Natural killer cell (primary cell): ENCODE data around the gene CD72. TPM values are rescaled to one million over a fixed set of nuclear protein-coding genes. Genes with fewer than 3 reads are reported as not detected.

Source experiments
- ATAC-seq, 3 donors: fragments of 150-1000 bp in 2 of 3; fragments of 200-7000 bp in 1 of 3; cut with Tn5 transposase; 1 replicate in 1 of 3; 2 replicates in 2 of 3; pipeline ENCODE4 v1.10.0; 2021; ENCODE audit warnings: mild to moderate bottlenecking in 2 of 3, moderate library complexity in 2 of 3
- DNase-seq, 2 donors: peaks; one replicate each; pipeline versions ENCODE4 v3.0.0 to v3.0.0-alpha.2; 2013 to 2021; ENCODE audit warnings: mixed read lengths in 1 of 2
- H3K27ac ChIP-seq: one replicate; pipeline ENCODE4 v1.5.1; 2013; ENCODE audit warnings: mild to moderate bottlenecking, low read length
- H3K27me3 ChIP-seq: one replicate; pipeline ENCODE4 v1.6.1; 2013; ENCODE audit warnings: low read length; ENCODE audit not compliant: control insufficient read depth, insufficient read depth
- H3K36me3 ChIP-seq: one replicate; pipeline ENCODE4 v1.6.1; 2013; ENCODE audit warnings: low read length; ENCODE audit not compliant: control insufficient read depth, insufficient read depth
- H3K4me1 ChIP-seq: one replicate; pipeline ENCODE4 v1.6.1; 2013; ENCODE audit warnings: low read length; ENCODE audit not compliant: control insufficient read depth, insufficient read depth
- H3K4me3 ChIP-seq: one replicate; pipeline ENCODE4 v1.5.1; 2013; ENCODE audit warnings: low read length
- H3K9me3 ChIP-seq: one replicate; pipeline ENCODE4 v1.6.1; 2013; ENCODE audit warnings: low read length; ENCODE audit not compliant: control insufficient read depth, insufficient read depth
- H3K27ac Mint-ChIP-seq, 2 donors: one replicate each; pipeline ENCODE4 v1.8.0; 2022; ENCODE audit warnings: mild to moderate bottlenecking in 2 of 2, mixed read lengths in 2 of 2, moderate library complexity in 1 of 2
- H3K27me3 Mint-ChIP-seq, 2 donors: one replicate each; pipeline ENCODE4 v1.8.0; 2022; ENCODE audit warnings: low read depth in 2 of 2, mixed read lengths in 2 of 2
- H3K36me3 Mint-ChIP-seq: one replicate; pipeline ENCODE4 v1.8.0; 2022; ENCODE audit warnings: mixed read lengths
- H3K4me1 Mint-ChIP-seq, 2 donors: one replicate each; pipeline ENCODE4 v1.8.0; 2022; ENCODE audit warnings: mixed read lengths in 2 of 2
- H3K4me3 Mint-ChIP-seq: one replicate; pipeline ENCODE4 v1.8.0; 2022; ENCODE audit warnings: mild to moderate bottlenecking, moderate library complexity, mixed read lengths
- H3K9me3 Mint-ChIP-seq, 2 donors: one replicate each; pipeline ENCODE4 v1.8.0; 2022; ENCODE audit warnings: mixed read lengths in 2 of 2
- CTCF ChIP-seq: fragments of 200-600 bp; IDR thresholded peaks from one replicate; pipeline ENCODE4 v1.8.0; 2022; ENCODE audit warnings: antibody characterized with exemption
- WGBS: methylation state at CpG from one replicate; pipeline ENCODE4 v1.1.7; 2013; ENCODE audit warnings: missing lambda C conversion rate; ENCODE audit not compliant: insufficient coverage; 5-methylcytosine and 5-hydroxymethylcytosine counted together
- intact Hi-C: fragments of 100-400 bp; cut with micrococcal nuclease; formaldehyde crosslinking; loops from one replicate; pipeline ENCODE4 v1.14.2; 2022
- total RNA-seq, 4 donors: library from RNA; stranded (reverse); fragments of 120-200 nt in 1 of 4; gene quantifications; one replicate each; pipeline versions ENCODE4 v1.2.3 to v1.2.4, GENCODE V29; 2013 to 2022

CD72 gene
- total RNA-seq, 3 donors from 2014 or later (not counting 1 experiment from before 2014, with no cell fraction given): 27.0 to 48.1 (median 32.3) TPM

DNA sequence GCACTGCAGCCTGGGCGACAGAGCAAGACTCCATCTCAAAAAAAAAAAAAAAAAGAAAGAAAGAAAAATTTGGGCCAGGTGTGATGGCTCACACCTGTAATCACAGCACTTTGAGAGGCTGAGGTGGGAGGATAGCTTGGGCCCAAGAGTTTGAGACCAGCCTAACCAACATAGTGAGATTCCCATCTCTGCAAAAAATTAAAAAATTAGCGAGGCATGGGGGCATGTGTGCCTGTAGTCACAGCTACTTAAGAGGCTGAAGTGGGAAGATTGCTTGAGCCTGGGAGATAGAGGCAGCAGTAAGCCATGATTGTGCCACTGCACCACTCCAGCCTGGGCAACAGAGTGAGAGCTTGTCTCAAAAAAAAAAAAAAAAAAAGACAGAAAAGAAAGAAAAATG is 35.4 kb upstream of the CD72 start:
- 100% methylated on average over 1 of the region's 2 CpGs for WGBS
- Mint-ChIP-seq H3K4me1 (peaks cover 37 to 41% of the 10 kb centered on the region in 2 donors), H3K4me3 (no peak overlapping the region), H3K27ac (peak overlapping the region in 1 of 2 donors; percentile 26), H3K27me3 (peaks cover 3 to 8% of the 10 kb centered on the region in 2 donors), H3K36me3 (peaks cover 6% of the 10 kb centered on the region), H3K9me3 (no peaks in the 10 kb centered on the region)
- no peaks in the 10 kb centered on the region for H3K27me3 ChIP-seq
- H3K36me3 ChIP-seq: no peaks in the 10 kb centered on the region
- no peak for TF ChIP-seq CTCF
- ATAC-seq (no peak), DNase-seq (no peak)
- no peak overlapping the region for H3K4me3 ChIP-seq
- H3K4me1 ChIP-seq: peaks cover 54% of the 10 kb centered on the region
- H3K9me3 ChIP-seq: no peaks in the 10 kb centered on the region
- intact Hi-C loops: no loop called here
- H3K27ac ChIP-seq: no peak overlapping the region

GRCh38 chr9:35652829-35653209 is 34.6 kb upstream of the CD72 start:
- H3K36me3 ChIP-seq: no peaks in the 10 kb centered on the region
- Mint-ChIP-seq H3K4me3 (no peak overlapping the region), H3K36me3 (peaks cover 2% of the 10 kb centered on the region), H3K9me3 (no peaks in the 10 kb centered on the region), H3K27ac (no peak overlapping the region), H3K4me1 (peaks cover 41 to 42% of the 10 kb centered on the region in 2 donors), H3K27me3 (peaks cover 1 to 4% of the 10 kb centered on the region in 2 donors)
- H3K27ac ChIP-seq: no peak overlapping the region
- ATAC-seq: no peak
- TF ChIP-seq CTCF: no peak
- H3K9me3 ChIP-seq: no peaks in the 10 kb centered on the region
- DNase-seq: no peak
- H3K27me3 ChIP-seq: no peaks in the 10 kb centered on the region
- H3K4me3 ChIP-seq: no peak overlapping the region
- 100% methylated on average over 8 of the region's 8 CpGs for WGBS
- intact Hi-C loops: no loop called here
- H3K4me1 ChIP-seq: peaks cover 59% of the 10 kb centered on the region

GRCh38 chr9:35651956-35652828 is 34.0 kb upstream of the CD72 start:
- Histone ChIP-seq H3K27ac (no peak overlapping the region), H3K4me1 (peaks cover 59% of the 10 kb centered on the region), H3K27me3 (no peaks in the 10 kb centered on the region), H3K9me3 (no peaks in the 10 kb centered on the region), H3K36me3 (no peaks in the 10 kb centered on the region), H3K4me3 (no peak overlapping the region)
- 93% methylated on average over 6 of the region's 7 CpGs for WGBS
- Mint-ChIP-seq H3K27ac (no peak overlapping the region), H3K27me3 (no peaks in the 10 kb centered on the region), H3K4me1 (peaks cover 41 to 42% of the 10 kb centered on the region in 2 donors), H3K36me3 (no peaks in the 10 kb centered on the region), H3K9me3 (no peaks in the 10 kb centered on the region), H3K4me3 (no peak overlapping the region)
- DNase-seq (no peak), ATAC-seq (no peak)
- intact Hi-C loops: no loop called here
- TF ChIP-seq CTCF: no peak
